ENCODE measurements around the gene ARMCX1. TPM values are rescaled to one million over a fixed set of nuclear protein-coding genes. Genes with fewer than 3 reads are reported as not detected.
"Not testable (repeated sequence)": the region's sequence is repeated elsewhere in the genome, so short reads cannot be mapped to it uniquely, and the experiment has no call there.

The ARMCX1 gene
- 10 to 100 TPM; 28.2 to 34.3 (median 30.6) TPM for total RNA-seq

DNA sequence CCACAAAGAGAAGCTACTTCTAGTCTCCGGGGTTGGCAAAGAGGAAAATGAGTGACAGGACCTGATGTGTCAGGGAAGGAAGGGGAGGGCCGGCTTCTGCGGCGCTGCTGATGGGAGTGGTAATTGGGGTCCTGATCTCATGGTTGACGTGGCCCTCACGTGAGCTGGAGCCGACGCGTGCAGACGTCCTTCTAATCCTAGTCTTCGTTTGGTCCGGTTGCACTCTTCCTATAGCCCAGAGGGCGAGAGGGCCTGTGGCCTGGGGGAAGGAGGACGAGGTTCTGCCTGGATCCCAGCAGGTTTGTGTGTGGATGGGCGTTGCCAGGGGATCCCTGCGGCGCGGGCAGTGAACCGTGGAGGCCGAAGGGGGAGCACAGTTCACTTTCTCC is at the start of gene ARMCX1:
Gene ARMCX1, plus strand, starts transcription at position 186 of the 389 bp plus-strand sequence. CDS start 2,384 bp downstream, outside the sequence.
- H3K4me3 ChIP-seq, result peak within 1 kb of the TSS; percentile 37 to 68 (median 52)
- WGBS, 2 donors, result 0 to 47% methylated on average over 14 to 20 of the region's 20 CpGs
- H3K27ac ChIP-seq, result peak within 1 kb of the TSS; percentile 76 to 98 (median 84)
- H3K36me3 ChIP-seq, result peaks cover 0 to 9% (median 0%) of the 10 kb centered on the region in 3 donors
- peak; percentile 77 to 84 for TF ChIP-seq POLR2A (IDR thresholded peaks at IDR 0.05)
- TF ChIP-seq, protein P1, sequence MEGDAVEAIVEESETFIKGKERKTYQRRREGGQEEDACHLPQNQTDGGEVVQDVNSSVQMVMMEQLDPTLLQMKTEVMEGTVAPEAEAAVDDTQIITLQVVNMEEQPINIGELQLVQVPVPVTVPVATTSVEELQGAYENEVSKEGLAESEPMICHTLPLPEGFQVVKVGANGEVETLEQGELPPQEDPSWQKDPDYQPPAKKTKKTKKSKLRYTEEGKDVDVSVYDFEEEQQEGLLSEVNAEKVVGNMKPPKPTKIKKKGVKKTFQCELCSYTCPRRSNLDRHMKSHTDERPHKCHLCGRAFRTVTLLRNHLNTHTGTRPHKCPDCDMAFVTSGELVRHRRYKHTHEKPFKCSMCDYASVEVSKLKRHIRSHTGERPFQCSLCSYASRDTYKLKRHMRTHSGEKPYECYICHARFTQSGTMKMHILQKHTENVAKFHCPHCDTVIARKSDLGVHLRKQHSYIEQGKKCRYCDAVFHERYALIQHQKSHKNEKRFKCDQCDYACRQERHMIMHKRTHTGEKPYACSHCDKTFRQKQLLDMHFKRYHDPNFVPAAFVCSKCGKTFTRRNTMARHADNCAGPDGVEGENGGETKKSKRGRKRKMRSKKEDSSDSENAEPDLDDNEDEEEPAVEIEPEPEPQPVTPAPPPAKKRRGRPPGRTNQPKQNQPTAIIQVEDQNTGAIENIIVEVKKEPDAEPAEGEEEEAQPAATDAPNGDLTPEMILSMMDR (IDR thresholded peaks at IDR 0.05), result no peak
- TF ChIP-seq EP300 (IDR thresholded peaks at IDR 0.05), result peak; percentile 51 to 97
- DNase-seq (ENCODE audit: low spot score in 2 of 2), result peak; percentile 67 to 75
- H3K4me1 ChIP-seq, result peaks cover 0 to 3% (median 0%) of the 10 kb centered on the region in 4 donors
- H3K27me3 ChIP-seq, result no peaks in the 10 kb centered on the region
- no peaks in the 10 kb centered on the region for H3K9me3 ChIP-seq

DNA sequence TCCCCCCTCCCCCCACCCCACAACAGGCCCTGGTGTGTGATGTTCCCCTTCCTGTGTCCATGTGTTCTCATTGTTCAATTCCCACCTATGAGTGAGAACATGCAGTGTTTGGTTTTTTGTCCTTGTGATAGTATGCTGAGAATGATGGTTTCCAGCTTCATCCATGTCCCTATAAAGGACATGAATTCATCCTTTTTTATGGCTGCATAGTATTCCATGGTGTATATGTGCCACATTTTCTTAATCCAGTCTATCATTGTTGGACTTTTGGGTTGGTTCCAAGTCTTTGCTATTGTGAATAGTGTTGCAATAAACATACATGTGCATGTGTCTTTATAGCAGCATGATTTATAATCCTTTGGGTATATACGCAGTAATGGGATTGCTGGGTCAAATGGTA is 47.4 kb upstream of the ARMCX1 start:
- not testable (repeated sequence) for H3K27ac ChIP-seq; DNase-seq (ENCODE audit: low spot score in 2 of 2); H3K9me3 ChIP-seq; H3K27me3 ChIP-seq; H3K4me1 ChIP-seq; H3K4me3 ChIP-seq
- WGBS, 2 donors, result 100% methylated on average over 1 of the region's 1 CpG
- H3K36me3 ChIP-seq, result peaks cover 0 to 35% (median 0%) of the 10 kb centered on the region in 3 donors

DNA sequence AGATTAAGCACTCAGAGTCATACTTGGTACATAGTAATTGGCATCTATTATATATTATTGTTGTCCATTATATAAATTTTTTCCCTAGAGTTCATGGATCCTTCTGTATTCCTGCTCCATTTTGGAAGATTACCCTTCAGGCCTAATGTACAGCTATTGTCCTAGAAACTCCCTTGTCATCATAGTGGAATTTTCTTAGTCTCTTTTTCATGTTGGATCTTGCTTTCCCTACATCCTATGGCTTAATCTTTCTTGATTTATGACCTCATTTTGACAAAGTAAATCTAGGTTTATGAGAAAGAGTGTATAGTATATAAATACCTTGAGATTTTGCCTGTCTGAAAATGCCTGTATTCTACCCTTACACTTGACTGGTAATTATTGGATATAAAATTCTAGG is 43.0 kb upstream of the ARMCX1 start:
- H3K4me3 ChIP-seq, result no peak overlapping the region
- no peaks in the 10 kb centered on the region for H3K9me3 ChIP-seq
- DNase-seq (ENCODE audit: low spot score in 2 of 2), result no peak
- no peaks in the 10 kb centered on the region for H3K27me3 ChIP-seq
- H3K27ac ChIP-seq, result no peak overlapping the region
- TF ChIP-seq, protein P1 (IDR thresholded peaks at IDR 0.05), result no peak
- TF ChIP-seq POLR2A (IDR thresholded peaks at IDR 0.05), result no peak
- no peak for TF ChIP-seq EP300 (IDR thresholded peaks at IDR 0.05)
- peaks cover 0 to 2% (median 0%) of the 10 kb centered on the region in 3 donors for H3K36me3 ChIP-seq
- H3K4me1 ChIP-seq, result peaks cover 0 to 5% (median 0%) of the 10 kb centered on the region in 4 donors

DNA sequence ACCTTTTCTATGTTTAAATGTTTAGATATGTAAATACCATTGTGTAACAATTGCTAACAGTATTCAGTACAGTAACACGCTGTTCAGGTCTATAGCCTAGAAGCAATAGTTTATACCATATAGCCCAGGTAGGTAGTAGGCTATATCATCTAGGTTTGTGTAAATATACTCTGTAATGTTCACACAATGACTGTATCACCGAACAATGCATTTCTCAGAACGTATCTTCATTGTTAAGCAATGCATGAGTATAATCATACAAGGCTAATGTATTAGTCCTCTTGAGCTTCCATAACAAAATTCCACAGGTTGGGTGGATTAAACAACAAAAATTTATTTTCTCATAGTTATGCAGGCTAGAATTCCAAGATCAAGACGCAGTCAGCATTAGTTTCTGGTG is 42.4 kb upstream of the ARMCX1 start:
- peaks cover 0 to 5% (median 0%) of the 10 kb centered on the region in 4 donors for H3K4me1 ChIP-seq
- no peak overlapping the region for H3K27ac ChIP-seq
- no peaks in the 10 kb centered on the region for H3K36me3 ChIP-seq
- no peak overlapping the region for H3K4me3 ChIP-seq
- TF ChIP-seq POLR2A (IDR thresholded peaks at IDR 0.05), result no peak
- no peak for TF ChIP-seq EP300 (IDR thresholded peaks at IDR 0.05)
- TF ChIP-seq, protein P1 (IDR thresholded peaks at IDR 0.05), result no peak
- no peaks in the 10 kb centered on the region for H3K9me3 ChIP-seq
- DNase-seq (ENCODE audit: low spot score in 2 of 2), result no peak
- 81 to 95% methylated on average over 4 of the region's 4 CpGs for WGBS, 2 donors
- H3K27me3 ChIP-seq, result no peaks in the 10 kb centered on the region

DNA sequence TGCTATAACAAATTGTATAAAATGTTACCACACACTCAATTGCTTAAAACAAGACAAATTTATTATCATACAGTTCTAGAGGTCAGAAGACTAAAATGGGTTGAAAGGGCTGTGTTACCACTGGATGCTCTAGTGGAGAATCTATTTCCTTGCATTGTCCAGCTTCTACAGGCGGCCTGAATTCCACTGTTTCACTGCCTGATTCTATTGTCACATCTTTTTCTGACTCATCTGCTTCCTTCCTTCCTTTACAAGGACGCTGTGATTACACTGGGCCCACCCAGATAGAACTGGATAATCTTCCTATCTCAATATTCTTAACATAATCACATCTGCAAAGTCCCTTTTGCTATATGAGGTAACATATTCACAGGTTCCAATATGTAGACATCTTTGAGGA is 19.4 kb upstream of the ARMCX1 start:
- Histone ChIP-seq H3K4me1 (no peaks in the 10 kb centered on the region), H3K27me3 (no peaks in the 10 kb centered on the region), H3K27ac (no peak overlapping the region), H3K9me3 (peaks cover 0 to 7% (median 0%) of the 10 kb centered on the region in 4 donors), H3K36me3 (peaks cover 0 to 33% (median 0%) of the 10 kb centered on the region in 3 donors), H3K4me3 (no peak overlapping the region)
- WGBS, 2 donors, result 60 to 94% methylated on average over 2 of the region's 2 CpGs
- TF ChIP-seq EP300 (IDR thresholded peaks at IDR 0.05), result no peak
- TF ChIP-seq, protein P1 (IDR thresholded peaks at IDR 0.05), result no peak
- TF ChIP-seq POLR2A (IDR thresholded peaks at IDR 0.05), result no peak
- no peak for DNase-seq (ENCODE audit: low spot score in 2 of 2)

DNA sequence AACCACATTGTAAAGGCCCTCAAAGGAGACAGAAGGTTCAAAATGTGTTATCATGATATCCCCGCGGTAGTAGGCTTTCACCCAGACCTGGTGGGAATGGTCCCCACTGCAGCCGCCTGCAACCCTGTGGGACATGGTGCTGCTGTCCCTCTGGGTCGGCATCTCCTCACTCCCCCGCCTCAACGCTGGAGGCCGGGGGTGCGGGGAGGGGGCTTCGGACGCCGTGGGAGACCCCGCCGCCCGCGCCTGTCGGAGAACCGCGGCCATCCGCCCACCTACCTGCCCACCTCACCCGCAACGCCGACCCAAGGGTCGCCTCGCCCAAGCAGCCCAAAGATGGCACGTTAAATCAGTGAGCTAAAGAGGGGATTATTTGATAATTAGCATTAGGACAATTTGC is 11.2 kb upstream of the ARMCX1 start:
- WGBS, 2 donors, result 90 to 97% methylated on average over 20 to 25 of the region's 25 CpGs
- H3K36me3 ChIP-seq, result peaks cover 0 to 2% (median 0%) of the 10 kb centered on the region in 3 donors
- H3K4me3 ChIP-seq, result no peak overlapping the region
- no peaks in the 10 kb centered on the region for H3K9me3 ChIP-seq
- H3K4me1 ChIP-seq, result no peaks in the 10 kb centered on the region
- no peak for DNase-seq (ENCODE audit: low spot score in 2 of 2)
- TF ChIP-seq EP300 (IDR thresholded peaks at IDR 0.05) (no peak), POLR2A (IDR thresholded peaks at IDR 0.05) (no peak)
- TF ChIP-seq, protein P1 (IDR thresholded peaks at IDR 0.05), result no peak
- H3K27me3 ChIP-seq, result no peaks in the 10 kb centered on the region
- H3K27ac ChIP-seq, result no peak overlapping the region

Data from tibial nerve (tissue), 4 donors.